D341Med (cell line): Measurements from ENCODE around the gene COL18A1.
A peak's percentile ranks its signal among the peaks of the same experiment; 100 is the strongest.
"Not testable (repeated sequence)": the region's sequence is repeated elsewhere in the genome, so short reads cannot be mapped to it uniquely, and the experiment has no call there.

Experiments used
- DNase-seq: peaks from one replicate; pipeline ENCODE4 v3.0.0; 2012; ENCODE audit warnings: low spot score

The COL18A1 gene

DNA sequence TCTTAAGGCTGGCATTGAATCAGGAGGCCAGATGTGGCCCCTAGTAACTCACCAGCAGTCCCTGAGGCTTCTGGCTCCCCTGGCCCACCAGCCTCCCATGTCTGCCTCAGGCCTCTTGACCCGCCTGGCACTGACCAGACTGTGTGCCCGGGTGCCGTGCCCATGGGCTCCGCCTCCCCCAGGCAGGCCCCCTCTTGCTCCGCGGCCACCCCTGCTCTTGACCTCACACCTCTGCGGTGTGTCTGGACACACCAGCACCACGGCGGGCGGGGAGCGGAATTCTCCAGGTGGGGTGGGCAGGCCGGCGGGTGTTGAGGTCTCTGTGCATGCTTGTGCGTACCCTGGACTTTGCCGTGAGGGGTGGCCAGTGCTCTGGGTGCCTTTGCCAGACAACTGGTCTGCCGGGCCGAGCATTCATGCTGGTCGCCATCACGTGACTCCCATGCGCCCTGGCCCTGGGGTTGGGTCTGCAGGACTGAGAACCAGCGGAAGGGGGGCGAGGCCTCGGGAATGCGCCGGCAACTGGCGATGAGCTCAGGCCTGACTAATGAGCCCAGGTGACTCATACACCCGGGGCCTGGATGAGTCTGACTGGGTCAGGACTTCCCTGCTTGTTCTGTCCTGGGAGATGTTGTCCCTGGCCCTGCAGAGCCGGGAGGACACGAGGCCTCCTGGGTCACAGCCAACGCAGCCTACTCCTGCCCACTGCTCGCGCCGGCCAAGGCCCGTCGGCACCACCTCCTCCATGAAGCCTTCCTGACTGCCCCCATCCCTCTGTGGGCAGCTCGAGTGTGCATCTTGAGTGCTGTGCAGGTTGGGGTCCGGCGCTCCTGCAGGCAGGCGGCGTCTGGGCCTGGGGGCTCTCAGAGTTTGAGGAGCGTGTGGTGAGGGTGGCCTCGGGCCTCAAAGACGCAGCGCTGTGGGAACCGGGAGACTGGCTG, 22.6 kb downstream of the COL18A1 start:
- no peak for DNase-seq

DNA sequence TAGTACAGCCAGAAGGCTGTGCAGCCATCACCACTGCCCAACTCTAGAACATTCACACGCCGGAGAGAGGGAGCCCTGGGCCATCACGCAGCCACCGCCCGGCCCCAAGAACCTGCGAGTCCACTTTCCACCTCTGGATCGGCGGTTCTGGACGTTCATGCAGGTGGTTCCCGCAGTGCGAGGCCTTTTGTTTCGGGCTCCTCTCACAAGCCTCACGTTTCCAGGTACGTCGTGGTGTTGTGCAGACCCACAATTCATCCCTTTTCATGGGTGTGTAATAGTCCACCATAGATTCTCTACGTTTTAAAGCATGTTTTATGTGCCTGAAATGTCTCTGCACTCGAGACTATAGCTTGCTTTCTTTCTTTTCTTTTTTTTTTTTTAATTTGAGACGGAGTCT, 23.6 kb downstream of the COL18A1 start:
- DNase-seq = no peak

DNA sequence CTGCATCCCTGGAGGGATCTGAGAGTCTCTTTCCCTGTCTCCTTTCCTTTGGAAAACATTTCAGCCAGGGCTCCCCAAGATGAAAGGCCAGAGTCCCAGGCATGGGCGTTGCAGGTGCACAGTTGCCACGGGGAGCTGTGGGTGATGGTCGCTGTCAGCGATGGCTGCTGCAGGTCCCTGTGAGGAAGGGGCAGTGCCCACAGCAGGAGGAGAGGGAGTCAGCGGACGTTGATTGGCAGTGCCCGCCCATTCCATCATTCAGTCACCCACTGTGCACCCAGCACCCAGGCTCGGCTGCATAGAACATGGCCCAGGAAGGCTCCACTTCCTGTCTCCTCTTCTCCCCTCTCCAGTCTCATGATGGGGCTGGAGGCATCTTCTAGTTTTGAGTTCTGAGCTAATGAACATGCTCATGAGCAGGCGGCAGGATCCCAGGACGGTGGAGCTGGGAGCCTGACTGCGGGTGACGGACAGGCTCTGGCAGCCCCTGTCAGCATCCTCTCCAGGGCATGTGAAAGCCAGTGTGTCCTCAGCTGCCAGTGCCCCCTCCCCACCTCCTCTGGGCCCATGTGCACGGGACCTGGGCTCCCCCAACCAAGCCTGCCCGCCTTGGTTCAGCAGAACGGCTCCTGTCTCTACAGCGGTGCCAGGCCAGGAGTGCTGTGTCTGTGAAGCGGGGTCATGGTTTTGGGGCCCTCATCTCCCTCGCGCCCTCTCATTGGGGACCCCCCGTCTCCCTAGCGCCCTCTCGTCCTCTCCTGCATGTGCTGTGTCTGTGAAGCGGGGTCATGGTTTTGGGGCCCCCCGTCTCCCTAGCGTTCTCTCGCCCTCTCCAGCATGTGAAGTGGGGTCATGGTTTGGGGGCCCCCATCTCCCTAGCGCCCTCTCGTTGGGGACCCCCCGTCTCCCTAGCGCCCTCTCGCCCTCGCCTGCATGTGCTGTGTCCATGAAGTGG, 24.5 kb downstream of the COL18A1 start:
- DNase-seq = no peak

DNA sequence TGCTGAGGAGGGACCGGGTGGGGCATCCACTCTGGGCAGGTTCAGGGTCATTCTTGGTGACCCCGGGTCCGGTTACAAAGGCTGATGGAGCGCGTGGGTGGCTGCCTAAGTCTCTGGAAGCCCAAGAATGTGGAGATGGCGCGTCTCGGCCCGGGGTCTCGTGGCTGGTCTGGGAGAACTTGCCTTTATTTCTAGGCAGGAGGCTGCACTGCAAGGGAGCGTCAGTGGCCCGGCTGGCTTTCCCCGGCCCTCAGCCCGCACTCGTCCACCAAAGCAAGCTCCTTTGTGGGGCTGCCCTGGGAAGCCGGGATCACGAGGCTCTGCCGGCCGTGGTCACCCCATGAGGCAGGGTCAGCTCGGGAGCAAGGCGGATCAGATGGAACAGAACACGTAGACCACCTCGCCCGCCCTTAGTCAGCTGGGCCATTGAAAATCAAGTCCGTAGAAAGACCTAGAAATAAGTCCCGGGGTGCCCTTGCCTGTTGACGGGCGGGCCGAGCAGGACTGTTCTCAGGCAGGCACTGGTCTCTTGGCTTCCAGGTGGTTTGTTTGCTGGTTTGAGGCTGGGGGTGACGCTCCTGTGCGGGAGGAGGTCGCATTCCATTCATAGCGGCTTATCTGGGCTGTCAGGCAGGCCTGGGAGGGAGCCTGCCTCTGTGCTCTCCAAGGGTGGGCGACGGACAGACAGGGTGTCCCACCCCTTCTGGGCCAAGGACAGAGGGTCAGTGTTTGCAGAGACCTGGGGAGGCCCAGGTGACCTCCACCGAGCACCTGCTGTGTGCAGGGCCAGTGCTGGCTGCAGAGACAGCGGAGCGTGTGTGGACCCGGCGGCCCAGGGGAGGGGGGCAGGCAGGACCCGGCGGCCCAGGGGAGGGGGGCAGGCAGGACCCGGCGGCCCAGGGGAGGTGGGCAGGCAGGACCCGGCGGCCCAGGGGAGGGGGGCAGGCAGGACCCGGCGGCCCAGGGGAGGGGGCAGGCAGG, 25.8 kb downstream of the COL18A1 start:
- DNase-seq = no peak

DNA sequence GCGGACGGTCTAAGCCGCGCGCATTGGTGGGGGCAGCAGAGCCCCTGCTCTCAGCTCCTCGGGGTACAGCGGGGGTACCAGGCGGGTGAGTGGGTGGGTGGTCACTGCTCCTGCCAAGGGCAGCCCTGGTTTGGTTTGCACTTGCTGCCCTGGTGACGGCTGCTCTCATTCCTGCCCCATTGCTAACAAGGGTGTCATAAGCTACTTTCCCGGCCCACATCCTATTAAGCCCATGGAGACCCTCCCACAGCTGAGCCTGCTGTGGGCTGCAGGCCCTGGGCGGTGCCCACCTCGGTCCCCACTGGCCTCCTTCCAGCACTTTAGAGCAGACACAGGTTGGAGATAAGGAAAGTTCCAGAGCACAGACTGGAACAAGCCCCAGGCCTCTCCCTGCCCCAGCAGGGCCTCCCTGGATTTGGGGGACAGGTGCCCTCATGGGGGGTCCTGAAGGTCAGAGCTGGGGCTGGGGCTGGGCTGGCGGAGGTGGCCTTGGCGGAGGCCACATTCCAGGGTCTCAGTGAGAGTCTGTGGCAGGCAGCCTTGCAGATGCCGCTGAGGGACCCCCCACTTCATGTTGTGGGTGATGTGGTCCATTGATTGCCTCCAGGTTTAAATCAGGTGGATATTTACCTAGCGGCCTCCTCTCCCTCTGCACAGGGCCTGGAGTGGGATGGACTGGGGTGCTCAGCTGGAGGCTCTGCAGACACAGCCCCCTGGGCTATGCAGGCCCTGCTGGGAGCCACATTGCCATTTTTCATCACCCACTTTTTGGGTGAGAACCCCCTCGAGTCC, 27.0 kb downstream of the COL18A1 start:
- no peak for DNase-seq

DNA sequence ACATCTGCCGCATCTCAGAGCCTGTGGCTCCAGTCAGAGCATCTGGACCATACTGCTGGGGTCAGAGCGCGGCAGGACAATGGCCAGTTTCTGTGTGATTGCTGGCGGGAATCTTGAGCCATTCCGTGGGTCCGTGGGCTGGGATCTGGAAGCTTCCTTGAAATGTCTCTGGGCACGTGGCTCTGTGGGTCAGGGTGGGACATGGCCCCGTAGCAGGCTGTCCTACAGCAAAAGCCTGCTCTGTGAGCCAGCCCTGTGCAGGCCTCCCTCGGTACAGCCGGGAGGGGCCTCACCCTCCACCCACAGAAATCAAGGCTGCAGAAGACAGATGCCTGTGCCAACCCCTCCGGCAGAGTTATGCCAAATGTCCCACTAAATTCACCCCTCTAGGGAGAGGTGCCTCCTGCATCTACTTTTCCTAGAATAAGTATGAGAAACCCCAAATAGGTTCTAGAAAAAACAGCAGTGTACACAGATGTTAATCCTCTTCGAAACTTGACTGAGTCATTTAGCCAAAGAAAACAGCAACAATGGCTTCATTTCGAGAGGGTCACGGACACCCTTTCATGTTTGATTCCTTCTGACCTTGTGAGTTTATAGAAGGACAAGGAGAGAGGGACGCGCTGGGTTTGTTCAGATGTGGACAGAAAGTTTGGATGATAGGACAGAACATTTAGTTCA, 27.8 kb downstream of the COL18A1 start:
- DNase-seq = no peak

DNA sequence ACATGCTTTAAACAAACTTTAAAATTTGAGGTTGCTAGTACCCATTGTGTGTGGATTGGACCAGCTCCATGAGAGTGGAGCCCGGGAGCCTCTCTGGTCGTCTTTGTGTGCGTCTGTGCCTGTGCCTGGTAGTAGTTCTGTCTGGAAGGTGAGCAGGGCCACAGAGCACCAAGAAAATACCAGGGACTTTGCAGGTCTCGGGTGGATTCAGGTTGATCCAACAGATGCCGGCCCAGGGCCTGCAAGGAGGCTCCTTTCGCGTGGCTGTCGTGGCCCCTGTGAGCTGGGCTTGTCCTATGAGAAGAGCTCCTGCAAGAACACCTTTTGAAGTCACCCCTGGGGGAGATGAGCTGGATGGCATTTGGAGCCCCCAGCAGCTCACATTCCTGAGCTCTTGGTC, 28.3 kb downstream of the COL18A1 start:
- DNase-seq = no peak

DNA sequence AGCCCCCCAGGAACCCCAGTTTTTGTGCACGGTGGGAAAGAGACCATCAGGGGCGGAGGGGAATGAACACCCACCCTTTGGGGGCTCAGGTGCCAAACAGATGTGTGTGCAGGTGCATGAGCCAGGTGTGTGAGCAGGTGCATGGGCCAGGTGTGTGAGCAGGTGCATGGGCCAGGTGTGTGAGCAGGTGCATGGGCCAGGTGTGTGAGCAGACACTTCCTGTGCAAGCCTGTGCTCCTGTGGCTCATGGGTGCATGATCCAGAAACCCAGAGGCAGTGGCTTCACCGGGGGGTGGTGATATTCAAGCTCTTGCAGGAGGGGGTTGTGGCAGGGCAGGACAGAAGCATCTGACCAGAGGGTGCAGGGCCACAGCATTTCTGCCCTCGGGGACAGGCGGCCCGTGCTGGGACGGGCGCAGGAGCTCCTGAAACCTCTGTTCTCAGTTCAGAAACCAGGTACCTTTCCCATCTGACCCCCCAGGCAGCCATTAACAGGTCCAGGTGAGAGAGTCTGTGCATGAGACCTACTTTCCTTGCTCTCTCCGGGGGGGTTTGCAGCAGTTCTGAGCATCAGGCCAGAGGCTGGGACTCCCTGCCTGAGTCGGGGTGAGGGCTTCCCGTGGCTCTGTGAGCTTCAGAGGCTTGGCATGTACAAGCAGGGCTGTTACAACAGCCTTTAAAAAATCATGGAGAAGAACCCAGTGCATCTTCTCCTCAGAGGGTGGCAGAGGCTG, 29.1 kb downstream of the COL18A1 start:
- DNase-seq = no peak

DNA sequence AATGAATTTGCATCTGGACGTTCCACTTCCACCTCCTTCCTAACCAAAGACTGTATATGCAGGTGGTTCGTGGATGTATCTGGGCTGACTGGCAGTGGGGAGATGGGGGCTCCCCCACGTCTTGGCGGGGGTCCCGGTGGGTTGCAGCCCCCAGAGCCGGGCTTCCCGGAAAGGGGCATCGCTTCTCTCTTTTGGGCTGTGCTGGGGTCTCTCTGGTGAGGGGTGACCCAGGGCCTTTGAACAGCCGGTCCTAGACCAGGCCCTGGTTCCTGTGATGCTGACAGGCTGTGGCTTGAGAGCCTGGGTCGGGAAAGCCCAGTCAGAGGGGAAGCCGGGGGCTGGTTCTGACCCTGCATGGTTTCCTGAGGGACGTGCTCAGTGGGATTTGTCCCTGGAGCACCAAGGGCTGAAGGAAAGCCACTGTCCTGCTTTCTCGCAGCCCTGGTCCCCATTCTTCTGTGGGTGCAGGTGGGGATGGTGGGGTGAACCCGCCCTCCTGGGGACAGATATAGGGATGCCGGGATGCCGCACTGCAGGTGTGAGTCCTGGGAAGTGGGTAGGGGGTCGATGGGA, 29.8 kb downstream of the COL18A1 start:
- DNase-seq = no peak

DNA sequence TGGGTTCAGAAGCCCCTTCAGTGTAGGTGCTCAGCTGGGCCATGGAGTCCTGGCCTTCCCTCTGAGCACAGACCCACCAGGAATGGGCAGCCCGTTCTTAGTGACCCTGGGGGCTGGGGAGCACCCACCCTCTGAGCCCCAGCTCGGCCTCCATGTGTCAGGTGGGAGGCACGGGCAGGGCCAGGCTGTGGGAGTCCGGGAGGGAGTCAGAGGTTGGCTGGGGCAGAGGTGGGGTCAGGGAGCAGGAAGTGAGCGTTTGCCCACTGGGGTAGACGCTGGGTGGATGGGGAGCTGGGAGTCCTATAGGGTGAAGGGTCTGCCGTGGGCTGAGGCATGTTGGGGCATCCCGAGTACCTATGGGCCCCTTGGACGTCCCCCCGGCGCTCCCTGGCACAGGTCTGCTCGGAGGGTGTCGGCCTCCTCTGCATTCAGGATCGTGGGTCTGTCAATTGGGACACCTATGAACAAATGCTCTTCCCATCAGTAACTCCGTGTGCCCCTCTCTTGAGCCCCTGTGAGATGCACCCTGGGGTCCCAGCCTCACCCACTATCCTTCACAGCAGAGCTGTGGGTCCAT, 30.5 kb downstream of the COL18A1 start:
- DNase-seq = no peak

DNA sequence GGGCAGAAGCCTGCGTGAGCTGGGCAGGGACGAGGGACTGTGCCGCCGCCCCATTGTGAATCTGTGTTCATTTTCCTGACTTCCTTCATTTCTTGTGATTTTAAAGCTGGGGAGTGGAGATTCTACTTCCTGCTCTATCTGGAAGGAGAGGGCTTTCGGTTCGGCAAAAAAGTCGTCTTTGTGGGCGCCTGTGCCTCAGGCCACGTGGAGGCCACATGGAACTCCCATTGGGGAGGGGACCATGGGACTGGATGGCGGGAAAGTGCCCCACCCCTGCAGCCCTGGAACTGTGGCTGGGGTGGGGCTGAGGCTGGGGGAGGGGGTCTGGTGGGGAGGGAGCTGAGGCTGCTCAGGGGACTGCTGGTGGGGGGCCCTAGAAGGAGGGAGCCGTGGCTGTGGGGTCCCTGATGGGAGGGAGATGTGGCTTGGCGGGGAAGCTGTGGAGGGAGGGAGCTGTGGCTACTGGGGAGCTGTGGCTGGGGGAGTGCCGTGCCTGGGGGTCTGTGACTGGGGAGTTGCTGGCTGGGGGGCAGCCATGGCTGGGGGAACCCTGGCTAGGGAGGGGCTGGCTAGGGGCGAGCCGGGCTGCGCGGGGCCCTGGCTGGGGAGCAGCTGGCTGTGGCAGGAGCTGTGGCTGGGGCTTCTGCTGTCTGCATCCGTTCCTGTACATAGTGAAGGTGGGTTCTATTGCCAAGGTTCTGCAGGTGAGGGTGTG, 31.5 kb downstream of the COL18A1 start:
- DNase-seq = no peak

DNA sequence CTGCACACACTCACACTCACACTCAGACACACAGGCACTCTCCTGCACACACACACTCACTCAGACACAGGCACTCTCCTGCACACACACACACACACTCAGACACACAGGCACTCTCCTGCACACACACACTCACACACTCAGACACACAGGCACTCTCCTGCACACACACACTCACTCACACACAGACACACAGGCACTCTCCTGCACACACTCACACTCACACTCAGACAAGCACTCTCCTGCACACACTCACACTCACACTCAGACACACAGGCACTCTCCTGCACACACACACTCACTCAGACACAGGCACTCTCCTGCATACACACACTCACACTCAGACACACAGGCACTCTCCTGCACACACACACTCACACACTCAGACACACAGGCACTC, 32.9 kb downstream of the COL18A1 start:
- not testable (repeated sequence) for DNase-seq

DNA sequence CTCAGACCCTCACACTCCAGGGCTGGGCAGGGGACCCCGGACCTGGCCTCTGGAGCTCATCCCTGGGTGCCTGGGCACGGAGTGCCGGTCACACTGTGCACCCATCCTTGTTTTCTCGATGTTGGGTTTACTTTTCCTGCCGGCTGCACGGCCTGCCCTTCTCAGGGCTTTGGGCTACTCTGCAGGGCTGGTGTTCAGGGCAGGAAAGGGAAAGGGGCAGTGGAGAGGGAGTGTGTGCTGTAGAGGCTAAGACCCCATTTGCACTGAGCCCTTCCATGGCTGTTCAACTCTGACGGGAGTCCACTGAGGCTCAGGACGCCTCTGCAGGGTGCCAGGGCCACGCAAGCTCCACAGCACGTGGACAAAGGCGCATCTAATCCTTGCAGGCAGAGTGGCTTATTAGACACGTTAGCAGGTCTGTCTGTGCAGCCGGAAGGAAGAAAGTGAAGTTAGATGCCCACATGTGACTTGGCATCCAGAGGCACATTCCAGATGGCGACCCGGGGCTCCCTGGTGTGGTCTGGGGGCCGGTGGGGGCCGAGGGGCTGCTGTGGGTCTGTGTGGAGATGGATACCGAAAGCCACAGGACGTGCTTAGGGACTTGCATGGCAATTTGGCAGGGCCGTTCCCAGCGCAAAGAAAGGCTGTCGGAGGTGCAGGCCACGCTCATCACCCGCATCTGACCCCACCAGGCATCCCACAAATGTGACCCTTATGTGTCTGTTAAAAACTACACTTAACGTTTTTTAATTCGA, 33.6 kb downstream of the COL18A1 start:
- DNase-seq = no peak

DNA sequence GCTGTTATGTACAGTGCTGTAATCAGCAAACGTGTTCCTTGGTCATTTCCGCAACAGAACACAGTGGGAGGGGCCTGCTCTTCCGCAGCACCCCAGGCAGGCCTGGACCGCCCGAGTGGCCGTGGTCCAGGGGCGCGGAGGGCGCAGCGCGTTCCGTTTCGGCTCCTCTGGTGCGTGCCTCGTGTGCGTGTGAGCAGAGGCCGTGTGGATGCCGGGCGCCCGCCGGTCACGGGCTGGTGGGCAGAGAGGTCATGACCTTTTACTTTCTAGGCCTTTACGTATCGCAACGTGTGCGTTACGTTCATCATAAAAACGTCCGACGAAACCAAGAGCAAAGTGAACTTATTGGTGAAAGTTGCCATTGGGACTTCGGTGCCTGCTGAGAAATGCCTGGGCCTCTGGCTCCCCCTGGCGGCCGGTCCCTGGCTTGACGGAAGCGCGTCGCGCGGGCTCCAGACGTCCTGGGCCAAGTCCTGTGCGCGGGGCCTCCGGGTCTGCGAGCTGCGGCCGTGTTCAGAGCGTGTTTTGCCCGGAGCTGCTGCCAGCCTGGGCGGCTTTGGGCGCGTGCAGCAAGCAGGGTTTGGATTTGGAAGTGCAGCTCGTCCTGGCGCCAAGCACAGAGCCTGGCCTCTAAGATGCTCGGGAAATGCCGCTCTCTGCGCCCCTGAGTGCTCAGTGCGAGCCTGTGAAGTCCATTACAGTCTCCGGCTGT, 34.4 kb downstream of the COL18A1 start:
- DNase-seq = peak; percentile 94

DNA sequence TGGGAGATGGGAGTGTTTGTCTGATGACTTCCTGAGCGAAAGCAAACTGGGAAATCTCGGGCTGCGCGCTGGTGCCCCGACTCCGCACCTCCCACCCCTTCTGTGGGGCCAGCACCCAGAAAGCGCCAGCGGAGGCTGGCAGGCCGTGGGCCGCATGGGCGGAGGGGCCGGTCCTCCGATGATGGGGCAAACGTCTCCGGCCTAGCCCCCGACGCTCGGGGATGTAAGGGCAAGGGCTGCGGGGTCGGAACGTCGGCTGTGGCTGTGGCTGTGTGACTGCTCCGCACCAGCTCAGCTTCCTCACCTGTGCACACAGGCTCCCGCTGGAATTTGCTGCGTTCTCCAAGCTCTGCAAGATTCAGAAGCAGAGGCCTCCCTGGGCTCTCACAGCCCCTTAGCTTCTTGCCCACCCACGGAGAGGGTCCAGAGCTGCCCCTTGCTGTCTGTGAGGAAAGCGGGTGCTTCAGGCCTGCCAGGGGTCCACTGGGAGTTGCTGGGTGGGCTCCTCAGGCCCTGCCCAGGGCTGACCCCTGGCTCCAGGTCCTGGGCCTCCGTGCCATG, 35.0 kb downstream of the COL18A1 start:
- no peak for DNase-seq

DNA sequence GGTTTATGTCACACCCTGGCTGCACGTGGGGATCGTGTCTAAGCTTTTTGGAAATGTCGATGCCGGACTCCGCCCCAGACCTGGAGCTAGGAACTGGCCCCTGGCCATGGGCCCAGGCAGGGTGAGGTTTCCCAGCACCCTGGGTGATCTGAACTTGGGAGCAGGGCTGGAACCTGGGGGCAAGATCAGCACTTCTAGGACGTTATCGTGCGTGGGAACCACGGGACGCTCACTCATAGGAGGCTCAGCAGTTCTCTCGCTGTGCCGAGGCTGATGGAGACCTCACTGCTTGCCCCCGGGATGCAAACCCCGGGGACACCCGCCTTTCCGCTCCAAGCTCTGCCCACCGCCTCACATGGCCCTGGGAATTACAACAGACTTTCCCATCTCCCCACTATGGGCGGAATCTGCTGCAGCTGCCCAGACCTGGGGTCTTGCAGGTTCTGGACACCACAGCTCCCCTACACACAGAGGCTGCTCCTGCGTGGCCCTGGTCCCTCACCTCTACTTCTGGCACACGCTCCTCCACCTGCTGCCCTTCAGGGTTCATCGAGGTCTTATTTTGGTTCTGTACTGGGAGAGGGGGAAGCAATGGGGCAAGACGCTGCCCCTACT, 35.9 kb downstream of the COL18A1 start:
- DNase-seq = no peak
